Retinal pigment epithelial cell (primary cell): ENCODE results near the gene GRIN2D.
"Not testable (repeated sequence)": the region's sequence is repeated elsewhere in the genome, so short reads cannot be mapped to it uniquely, and the experiment has no call there.

Experiments
- DNase-seq: peaks from one replicate; pipeline ENCODE4 v3.0.0-alpha.2; 2010; ENCODE audit warnings: low read depth
- H3K4me3 ChIP-seq: 2 replicates; pipeline ENCODE4 v1.5.1; 2011; ENCODE audit warnings: mild to moderate bottlenecking, low read length, control low read depth, moderate library complexity
- CTCF ChIP-seq: conservative IDR thresholded peaks from 2 replicates; pipeline ENCODE4 v1.5.1; 2011; ENCODE audit warnings: low read depth, low read length, control low read depth, inconsistent platforms

Gene GRIN2D

GRCh38 chr19:48371367-48371766 lies 22.1 kb upstream of the GRIN2D start:
- no peak overlapping the region for H3K4me3 ChIP-seq
- DNase-seq = no peak
- no peak for TF ChIP-seq CTCF

GRCh38 chr19:48371771-48372170 lies 21.7 kb upstream of the GRIN2D start:
- not testable (repeated sequence) for DNase-seq, H3K4me3 ChIP-seq

DNA sequence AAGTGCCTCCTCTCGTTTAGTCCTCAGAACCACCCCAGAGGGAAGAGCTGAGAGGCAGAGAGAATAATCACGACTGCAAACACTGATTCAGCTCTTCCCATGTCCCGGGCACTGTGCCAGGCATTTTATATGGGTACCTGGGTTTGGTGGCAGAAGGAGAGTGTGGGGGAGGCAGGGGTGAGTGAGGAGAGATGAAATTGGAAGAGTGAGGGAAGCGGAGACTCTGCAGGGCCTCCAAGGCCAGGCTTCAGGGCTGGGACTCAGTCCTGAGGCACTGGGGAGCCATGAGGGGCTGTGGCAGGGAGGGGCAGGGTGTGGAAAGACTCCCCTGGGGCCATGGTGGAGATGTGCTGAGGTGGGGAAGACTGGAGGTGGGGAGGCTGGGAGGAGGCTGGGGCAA lies 20.6 kb upstream of the GRIN2D start:
- no peak overlapping the region for H3K4me3 ChIP-seq
- DNase-seq = no peak

GRCh38 chr19:48373567-48373966 lies 19.9 kb upstream of the GRIN2D start:
- no peak overlapping the region for H3K4me3 ChIP-seq
- DNase-seq = no peak
- TF ChIP-seq CTCF = no peak

More for the DNA sequence above, 20.6 kb upstream of the GRIN2D start:
- no peak for TF ChIP-seq CTCF

- TF ChIP-seq CTCF = no peak
- H3K4me3 ChIP-seq = no peak overlapping the region
- DNase-seq = no peak
Measured at GRCh38 chr19:48378194-48378570, 15.3 kb upstream of the GRIN2D start.

GRCh38 chr19:48379058-48379457 lies 14.4 kb upstream of the GRIN2D start:
- no peak overlapping the region for H3K4me3 ChIP-seq
- no peak for DNase-seq
- no peak for TF ChIP-seq CTCF

DNA sequence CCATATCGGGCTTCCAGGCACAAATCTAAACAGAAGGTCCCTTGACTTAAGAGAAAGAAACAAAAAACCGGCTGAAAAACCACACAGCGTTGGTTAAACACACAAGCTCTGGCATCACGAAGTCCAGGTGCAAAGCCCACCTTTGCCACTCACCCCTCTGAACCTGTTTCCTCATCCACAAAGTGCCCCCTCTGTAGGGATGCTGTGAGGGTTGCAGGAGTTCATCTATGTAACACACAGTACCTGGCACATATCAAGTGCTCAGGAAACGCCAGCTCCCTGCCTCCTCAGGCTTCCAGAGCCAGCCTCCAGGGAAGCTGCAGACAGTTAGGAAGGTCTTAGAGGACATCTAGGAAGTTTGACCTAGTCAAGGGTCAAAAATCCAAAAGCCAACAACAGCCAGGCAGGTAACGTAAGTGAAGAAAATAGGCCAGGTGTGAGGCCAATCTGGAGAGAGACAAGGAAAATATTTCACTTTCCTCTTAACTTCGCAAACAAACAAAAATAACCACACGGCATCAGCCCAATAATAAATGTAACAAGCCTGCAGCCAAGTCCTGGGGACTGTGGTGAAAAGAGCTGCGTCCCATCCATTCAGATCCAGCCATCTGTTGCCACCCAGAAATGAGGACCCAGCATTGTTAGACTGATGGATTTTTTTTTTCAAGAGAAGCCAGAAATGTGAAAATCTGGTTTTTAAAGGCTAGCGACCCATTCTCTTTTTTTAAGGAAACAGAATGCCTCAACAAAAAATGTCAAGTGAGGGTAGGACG lies 12.1 kb upstream of the GRIN2D start:
- DNase-seq = no peak
- no peak overlapping the region for H3K4me3 ChIP-seq
- TF ChIP-seq CTCF = no peak

DNA sequence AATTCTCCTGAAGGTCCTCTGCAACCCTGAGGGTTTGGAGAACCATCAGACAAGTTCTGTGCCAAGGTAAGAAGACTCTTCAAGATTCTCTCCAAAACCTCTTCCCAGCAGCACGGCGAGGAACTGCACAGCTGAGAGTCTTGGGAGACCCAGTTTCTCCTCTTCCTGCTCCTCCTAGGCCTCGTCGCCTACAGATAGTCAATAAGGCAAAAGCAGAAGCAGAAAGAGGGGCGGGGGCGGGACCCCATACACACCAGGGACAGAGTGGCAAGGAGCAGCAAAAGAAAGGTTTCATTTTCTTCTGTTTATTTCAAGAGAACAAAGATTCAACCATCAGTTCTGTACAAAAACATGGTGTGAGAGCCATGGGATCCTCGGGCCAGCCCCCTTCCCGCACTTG lies 11.2 kb upstream of the GRIN2D start:
- no peak for TF ChIP-seq CTCF
- no peak for DNase-seq
- no peak overlapping the region for H3K4me3 ChIP-seq
